ENCODE results near the gene ZNF880.

DNA sequence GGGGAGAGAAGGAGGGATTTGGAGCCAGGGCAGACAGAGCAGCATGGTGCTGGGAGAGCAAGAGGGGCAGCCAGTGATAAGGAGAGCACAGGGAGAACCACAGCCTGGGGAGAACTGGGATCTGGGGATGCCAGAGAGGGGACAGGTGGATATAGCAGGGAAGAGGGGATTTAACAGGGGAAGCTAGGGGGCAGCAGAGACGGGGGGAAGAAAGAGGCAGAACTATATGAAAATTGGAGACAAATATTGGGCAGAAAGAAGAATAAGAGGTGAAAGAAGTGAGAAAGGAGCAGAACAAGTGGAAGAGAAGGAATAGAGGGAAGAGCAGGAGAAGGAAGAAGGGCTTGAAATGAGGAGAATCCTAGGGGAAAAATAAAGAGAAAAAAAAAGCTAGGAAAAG, 21.4 kb downstream of the ZNF880 start:
- TF ChIP-seq, protein P1, sequence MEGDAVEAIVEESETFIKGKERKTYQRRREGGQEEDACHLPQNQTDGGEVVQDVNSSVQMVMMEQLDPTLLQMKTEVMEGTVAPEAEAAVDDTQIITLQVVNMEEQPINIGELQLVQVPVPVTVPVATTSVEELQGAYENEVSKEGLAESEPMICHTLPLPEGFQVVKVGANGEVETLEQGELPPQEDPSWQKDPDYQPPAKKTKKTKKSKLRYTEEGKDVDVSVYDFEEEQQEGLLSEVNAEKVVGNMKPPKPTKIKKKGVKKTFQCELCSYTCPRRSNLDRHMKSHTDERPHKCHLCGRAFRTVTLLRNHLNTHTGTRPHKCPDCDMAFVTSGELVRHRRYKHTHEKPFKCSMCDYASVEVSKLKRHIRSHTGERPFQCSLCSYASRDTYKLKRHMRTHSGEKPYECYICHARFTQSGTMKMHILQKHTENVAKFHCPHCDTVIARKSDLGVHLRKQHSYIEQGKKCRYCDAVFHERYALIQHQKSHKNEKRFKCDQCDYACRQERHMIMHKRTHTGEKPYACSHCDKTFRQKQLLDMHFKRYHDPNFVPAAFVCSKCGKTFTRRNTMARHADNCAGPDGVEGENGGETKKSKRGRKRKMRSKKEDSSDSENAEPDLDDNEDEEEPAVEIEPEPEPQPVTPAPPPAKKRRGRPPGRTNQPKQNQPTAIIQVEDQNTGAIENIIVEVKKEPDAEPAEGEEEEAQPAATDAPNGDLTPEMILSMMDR (IDR thresholded peaks at IDR 0.05), result no peak
- no peak for TF ChIP-seq POLR2A (IDR thresholded peaks at IDR 0.05)

Measured in right lobe of liver (tissue), 4 donors.